Measurements from ENCODE around the gene SMAD3.
"Not testable (repeated sequence)": the region's sequence is repeated elsewhere in the genome, so short reads cannot be mapped to it uniquely, and the experiment has no call there.

Gene SMAD3

DNA sequence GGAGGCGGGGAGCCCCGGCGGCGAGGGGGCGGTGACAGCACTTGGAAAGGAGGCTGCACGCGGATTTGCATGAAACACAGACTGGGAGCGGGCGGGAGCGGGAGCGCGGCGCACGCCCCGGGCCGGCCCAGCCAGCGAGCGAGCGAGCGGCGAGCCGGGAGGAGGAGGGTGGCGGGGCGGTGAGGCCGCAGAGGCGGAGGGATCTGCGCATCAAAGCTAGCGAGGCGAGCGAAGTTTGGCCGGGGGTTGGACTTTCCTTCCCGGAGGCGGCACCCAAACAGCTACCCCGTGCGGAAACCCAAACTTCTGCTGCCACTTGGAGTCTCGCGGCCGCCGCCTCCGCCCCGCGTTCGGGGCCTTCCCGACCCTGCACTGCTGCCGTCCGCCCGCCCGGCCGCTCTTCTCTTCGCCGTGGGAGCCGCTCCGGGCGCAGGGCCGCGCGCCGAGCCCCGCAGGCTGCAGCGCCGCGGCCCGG, at the start of gene SMAD3:
TSS of gene SMAD3 (plus strand) at position 72 of the 475 bp plus-strand sequence. CDS start 553 bp downstream, outside the sequence.
- peak; percentile 97 for DNase-seq

DNA sequence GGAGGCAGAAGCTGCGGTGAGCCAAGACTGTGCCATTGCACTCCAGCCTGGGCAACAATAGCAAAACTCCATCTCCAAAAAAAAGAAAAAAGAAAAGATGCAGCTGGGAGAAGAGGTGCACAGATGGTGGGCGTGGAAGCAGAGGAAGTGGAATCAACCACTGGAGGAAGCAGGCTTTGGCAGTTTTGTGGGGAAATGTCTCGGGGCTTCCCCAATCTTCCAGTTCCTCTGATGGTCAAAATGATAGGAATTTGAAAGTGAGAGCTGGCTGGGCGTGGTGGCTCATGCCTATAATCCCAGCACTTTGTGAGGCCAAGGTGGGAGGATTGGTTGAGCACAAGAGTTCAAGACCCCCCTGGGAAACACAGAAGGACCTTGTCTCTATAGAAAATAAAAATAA, 48.1 kb upstream of the SMAD3 start:
- DNase-seq, result no peak

DNA sequence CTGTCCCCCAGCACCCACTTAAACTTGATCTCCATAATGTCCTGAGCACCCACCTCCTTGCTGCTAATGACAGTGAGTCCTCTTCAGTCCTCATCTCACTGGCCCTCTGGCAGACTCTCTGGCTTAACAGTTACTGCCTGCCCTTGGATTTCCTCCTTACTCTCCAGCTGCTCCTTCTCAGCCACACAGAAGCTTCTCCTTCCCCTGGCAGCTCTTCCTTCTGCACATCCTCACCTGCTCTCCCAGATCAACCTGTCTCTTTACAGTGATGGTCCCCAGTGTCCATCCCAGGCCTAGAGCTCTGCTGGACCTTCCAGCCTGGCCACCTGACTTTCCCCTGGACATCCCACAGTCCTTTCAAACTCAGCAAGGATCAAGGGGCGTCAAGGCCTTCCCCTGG, 47.4 kb upstream of the SMAD3 start:
- DNase-seq, result no peak

DNA sequence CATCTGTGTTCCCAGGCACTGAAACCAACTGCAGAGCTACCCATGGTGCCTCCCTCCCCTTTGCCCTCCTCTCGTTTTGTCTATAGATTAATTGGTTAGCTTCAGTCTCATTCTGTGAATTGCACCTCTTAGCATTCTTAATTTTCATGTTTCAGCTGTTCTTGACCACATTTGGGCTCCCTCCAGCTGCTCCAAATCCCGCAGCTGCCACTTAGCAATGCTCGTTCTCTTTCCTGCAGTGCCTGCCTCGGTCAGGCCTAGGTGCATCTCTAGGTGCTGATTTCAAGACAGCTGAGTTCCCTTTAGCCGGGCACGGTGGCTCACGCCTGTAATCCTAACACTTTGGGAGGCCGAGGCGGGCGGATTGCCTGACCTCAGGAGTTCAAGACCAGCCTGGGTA, 47.0 kb upstream of the SMAD3 start:
- DNase-seq, result no peak

DNA sequence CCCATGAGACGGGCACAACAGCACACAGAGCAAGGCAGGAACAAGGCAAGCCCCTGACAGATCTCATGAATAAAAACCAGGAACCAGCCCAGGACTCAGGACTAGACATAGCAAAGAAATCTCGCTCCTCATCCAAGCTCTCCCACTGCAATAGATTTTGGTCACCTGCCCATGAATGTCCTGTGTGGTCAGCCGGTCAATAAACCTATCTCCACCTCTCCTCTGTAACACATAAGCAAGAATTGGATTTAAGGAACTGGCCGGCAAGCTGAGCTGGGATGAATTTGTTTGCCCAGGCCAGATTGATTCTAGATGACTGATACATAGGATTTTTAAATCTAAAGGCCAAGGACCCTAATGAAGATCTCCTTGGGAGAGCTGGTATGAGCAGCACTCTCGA, 46.3 kb upstream of the SMAD3 start:
- DNase-seq, result no peak

DNA sequence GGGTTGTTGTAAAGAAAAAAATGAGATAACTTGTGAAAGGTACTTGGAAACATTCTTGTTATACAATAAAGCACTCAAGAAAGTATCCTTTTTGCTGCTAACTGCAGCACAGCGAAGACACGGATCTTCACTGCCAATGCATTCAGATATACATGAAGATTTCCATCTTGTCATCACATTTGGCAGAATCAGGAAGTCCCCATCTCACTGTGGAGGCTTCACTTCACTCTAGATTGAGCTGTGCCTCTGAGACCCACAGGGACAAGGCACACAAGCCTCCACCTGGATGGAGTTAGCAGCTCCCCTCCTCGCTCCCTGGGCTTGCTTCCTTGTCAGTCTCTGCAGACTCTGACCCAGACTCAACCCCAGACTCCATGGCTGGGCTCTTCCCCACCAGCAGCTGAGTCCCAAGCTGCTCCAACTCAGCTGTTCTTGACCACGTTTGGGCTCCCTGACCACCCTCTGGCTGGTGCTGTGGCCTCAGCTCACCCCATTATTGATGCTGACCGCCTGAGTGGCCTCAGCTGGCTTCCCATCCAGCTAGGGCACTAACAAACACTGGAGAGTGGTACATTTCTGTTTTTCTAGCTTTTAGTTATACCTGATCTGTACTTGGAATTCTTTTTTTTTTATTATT, 45.4 kb upstream of the SMAD3 start:
- DNase-seq, result no peak

DNA sequence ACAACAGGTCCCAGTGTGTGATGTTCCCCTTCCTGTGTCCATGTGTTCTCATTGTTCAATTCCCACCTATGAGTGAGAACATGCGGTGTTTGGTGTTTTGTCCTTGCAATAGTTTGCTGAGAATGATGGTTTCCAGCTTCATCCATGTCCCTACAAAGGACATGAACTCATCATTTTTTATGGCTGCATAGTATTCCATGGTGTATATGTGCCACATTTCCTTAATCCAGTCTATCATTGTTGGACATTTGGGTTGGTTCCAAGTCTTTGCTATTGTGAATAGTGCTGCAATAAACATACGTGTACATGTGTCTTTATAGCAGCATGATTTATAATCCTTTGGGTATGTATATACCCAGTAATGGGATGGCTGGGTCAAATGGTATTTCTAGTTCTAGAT, 44.7 kb upstream of the SMAD3 start:
- DNase-seq, result not testable (repeated sequence)

DNA sequence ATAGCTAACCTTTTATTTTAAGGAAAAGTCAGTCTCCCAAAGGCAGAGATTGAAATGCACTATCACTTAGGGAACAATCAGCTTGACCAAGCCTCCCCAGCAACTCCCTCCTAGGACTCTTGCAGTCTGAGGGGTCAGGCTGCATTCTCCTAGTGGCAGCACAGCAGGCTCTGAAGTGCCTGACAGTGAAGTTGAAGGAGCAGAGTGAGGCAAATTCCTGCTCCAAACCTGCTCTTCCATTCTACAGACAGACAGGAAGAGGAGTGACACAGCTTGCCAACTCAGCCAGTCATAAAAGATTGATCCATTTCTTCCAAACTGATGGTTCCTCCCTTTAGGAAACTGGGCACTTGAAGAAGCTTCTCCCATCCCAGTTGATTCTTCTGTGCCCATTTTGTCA, 43.9 kb upstream of the SMAD3 start:
- DNase-seq, result no peak

DNA sequence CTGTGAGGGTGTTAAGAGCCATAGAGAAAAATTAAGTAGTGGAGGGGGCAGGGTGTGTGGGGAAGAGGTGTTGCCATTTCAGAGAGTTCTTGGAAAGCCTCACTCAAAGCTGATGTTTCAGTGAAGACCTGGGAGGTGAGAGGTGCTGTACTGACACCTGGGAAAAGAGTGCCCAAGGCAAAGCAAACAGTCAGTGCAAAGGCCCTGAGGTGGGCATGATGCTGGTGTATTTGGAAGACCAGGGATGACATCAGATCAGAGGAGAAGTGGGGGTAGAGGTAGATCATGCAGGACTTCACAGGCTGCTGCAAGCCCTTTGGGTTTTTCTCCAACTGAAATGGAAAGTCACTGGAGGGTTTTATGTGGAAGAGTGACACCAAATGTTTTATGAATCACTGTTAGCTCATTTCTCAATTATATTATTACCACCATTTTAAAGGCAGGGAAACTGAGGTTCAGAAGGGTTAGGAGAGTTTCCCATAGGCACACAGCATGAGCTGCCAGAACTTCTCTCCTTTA, 42.8 kb upstream of the SMAD3 start:
- DNase-seq, result no peak

DNA sequence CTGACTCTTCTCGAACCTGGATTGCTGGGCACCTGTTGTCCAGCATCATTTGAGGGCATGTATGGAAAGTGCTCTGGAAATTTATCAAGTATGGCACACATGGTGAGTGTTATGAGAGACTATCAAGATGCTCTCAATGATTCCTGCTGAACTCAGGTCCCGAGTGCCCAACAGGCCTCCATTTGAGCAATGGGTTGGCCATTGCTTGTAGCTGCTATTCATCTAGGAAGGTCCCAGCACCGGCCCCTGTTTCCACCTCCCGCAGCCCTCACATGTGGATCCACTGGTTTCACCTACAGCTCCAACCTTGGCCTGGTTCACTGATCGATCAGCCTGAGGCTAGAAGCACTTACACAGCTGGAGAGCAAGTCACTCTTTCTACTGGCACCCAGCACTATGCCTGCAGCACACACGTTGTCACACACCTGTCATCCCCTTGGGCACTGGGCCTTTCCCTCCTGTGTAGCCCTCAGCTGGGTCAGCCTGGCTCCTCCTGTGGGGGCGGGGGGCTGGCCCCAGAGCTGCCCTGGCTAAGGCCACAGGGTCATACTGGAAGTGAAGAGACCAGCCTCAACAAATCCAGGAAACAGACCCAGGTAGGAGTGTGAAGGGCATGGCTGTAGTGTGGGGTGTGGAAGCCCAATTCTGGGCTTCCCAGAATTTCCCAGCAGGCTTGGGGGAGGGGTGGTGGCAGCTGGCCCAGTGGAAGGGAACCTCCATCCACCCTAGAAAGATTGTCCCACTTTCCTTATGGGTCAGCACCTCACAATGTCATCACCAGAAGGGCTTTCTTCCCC, 41.7 kb upstream of the SMAD3 start:
- DNase-seq, result no peak

DNA sequence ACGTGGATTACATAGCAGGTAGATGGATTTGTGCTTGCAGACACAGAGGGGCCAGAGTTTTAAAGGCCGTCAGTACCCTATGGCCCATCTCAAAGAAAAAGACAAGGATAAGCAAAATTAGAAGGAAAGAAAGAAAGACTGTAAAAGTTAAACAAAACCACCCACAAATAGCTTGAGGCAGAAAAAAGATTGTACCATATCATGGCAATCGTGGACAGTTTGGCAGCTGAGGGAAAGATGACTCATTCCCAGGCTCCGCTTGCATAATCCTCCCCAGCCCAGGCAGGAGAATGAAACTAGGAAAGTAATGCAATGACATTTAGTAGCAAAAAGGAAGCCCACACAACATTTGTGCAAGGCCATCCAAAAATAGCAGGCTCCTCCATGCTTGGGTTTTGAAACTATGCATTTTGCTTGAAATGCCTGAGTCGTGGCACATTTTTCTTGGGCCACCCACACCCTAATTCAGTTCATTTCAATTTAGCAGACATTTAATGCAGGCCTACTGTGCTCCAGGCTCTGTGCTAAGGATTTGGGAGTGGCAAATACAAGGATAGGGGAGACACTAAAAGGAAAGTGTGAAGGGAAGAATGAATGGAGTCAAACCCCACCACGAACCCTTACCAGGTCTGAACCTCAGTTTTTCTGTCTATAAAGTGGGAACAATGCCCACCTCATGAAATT, 40.9 kb upstream of the SMAD3 start:
- peak; percentile 86 for DNase-seq

DNA sequence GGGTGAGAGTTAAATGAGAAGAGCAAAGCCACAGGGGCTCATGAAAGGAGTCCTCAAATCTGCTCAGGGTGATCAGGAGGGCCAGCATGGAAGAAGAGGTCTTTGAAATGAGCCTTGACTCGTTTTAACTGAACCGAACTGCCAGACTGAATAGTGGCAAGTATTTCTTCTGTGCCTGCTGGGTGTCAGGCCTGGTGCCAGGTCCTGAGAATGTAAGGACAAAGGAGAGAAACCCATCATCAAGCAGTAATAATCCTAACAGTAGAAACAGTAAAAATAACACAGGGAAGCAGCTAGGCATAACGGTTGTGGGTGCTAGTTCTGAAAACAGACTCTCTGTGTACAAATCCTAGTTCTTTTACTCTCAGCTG, 40.4 kb upstream of the SMAD3 start:
- DNase-seq, result no peak

DNA sequence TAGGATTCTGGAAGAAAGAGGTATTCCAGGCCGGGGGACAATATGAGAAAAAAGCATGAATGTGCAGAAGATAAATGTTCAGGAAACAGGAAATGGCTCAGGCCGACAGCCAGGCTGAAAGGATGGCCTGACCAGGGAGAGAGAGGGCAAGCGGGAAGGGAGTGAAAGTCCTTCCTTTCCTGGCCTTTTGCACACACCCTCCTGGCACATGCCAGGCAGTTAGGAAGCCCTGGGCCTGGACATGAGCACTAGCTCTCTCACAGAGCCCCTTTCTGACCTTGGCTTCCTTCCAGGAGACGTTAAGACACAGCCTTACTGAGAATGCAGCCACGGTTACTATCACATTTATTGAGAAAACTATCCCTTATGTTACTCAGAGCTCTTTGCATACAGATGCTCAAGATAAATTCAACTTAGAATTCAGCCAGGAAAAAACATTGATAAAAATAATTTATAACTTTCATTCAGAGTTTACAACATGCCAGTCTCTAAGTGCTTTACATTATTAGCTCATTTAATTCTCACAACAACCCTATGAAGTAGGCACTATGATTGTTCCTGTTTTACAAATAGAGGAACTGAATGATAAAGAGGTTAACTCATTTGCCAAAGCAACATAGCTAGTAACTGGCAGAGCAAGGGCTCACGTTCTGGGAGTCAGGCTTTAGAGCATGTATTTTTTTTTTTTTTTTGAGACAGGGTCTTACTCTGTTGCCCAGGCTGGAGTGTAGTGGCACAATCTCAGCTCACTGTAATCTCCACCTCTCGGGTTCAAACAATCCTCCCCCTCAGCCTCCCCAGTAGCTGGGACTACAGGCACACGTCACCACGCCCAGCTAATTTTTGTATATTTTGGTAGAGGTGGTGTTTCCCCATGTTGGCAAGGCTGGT, 39.4 kb upstream of the SMAD3 start:
- DNase-seq, result peak; percentile 67

DNA sequence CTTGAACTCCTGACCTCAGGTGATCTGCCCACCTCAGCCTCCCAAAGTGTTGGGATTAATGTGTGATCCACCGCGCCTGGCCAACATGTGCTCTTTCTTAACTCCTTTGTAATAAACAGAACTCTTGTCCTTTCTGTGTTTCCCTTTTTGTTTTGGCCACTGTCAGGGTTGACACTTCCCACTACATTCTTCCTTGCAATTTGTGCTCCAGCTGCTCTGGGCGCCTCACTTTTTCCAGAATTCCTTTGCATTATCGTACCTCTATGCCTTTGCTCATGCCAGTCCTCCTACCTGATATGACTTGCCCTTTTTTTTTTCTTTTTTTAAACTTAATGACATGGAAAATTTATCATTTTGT, 38.8 kb upstream of the SMAD3 start:
- no peak for DNase-seq

DNA sequence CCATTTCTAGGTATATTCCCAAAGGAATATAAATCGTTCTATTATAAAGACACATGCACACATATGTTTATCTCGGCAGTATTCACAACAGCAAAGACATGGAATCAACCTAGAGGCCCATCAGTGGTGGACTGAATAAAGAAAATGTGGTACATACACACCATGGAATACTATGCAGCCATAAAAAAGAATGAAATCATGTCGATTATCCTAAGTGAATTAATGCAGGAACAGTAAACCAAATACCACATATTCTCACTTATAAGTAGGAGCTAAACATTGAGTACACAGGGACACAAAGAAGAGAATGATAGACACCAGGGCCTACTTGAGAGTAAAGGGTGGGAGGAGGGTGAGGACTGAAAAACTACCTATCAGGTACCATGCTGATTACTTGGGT, 37.0 kb upstream of the SMAD3 start:
- DNase-seq, result not testable (repeated sequence)

DNA sequence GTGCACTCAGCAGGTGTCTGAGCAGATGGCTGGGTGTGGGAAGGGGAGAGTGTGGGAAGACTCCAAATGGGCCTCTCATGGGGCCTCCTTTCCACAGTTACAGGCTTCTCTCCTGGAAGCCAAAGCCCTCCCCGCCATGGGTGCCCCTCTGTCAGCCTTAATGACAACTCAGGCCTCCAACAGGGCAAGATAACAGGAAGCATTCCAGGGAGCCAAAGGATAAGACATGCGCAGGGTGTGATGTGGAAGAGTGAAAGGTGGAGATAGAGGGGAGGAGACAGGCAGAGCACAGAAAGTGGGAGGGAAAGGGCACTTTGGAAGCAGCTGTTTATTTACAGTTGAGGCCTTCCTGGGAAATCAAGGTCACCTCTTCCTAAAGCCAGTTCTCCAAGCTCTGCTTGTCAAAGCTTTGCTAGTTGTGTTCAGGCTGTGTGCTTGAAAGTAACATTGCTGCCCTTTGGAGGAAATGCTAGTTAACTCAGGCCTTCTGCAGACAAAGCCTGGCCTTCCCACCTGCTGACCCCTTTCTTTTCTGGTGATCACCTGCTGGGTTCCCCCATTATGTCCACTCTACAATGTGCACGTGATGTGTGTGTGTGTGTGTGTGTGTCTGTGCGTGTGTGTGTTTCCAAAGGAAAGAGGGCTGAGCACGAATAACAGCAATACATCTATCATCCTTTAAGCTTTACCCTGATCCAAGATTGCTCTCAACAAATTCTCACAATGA, 35.2 kb upstream of the SMAD3 start:
- DNase-seq, result no peak

DNA sequence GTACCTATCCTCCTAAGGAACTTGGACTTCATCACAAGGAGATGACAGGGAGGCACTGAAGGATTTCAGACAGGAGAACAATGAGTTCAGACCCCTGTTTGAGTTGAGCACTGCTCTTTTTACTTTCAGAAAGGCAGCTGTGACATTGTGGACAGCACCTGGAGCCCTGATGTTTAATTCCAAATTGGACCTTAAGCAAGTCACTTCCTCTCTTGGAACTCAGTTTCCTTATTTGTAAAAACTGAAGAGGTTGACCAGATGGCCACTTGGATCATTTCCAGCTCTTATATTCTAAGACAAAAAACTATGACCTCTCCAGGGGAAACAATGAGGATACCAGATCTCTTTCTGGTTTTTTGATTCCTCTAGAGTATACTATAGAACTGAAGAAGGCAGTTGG, 34.1 kb upstream of the SMAD3 start:
- DNase-seq, result no peak

DNA sequence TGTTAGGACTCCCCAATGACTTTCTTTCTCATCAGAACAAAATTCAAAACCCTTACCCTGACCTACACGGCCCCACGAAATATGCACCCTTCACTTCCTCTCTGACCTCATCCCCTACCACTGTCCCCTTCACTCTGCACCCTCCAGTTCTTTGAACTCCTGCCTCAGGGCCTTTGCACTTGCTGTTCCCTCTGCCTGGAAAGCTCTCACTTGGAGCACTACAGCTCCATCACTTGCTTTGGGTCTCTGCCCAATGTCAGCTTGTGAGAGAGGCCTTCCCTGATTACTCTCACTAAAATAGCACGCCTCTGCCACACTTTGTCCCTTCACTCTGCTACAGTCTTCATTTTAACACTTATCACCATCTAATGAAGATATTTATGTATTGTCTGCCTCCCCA, 32.8 kb upstream of the SMAD3 start:
- DNase-seq, result no peak

DNA sequence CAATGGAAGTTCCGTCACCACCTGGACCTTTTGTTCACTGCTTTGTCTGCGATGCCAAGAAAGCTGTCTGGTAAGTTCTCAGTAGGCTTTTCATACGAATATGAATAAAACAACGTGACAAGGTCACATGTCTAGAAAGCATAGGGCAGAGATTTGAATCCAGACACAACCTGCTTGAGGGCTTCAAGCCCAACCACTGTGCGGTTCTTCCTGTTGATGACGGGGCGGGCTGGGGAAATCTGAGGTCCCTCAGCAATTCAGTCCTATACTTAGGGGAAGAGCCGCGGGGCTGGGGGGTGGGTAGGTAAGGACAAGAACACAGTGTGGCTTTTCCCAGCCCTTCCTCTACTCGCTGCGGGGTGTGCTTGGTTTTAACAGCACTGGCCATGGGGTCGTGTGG, 32.4 kb upstream of the SMAD3 start:
- DNase-seq, result no peak

DNA sequence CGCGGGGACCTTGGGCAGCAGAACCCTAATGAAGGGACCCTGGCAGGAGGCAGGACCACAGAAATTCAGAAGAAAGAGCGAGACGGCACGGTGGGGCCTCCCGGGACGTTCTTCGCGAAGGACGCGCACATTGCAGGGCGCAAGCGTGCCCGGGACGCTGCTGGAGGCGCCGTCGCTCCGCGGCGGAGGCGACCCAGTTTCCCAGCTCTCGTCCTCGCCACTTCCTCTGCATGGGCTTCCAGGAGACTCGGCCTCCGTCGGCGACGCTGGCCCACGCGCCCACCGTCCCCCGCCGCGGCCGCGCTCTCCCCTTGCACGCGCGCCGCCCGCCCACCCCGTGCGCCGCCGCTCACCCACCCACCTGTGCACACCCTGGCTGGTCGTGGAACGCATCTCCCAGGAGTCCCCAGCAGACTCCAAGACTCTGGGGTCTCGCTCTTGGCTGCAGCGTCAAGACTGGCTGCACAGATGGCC, 31.8 kb upstream of the SMAD3 start:
- DNase-seq, result no peak

DNA sequence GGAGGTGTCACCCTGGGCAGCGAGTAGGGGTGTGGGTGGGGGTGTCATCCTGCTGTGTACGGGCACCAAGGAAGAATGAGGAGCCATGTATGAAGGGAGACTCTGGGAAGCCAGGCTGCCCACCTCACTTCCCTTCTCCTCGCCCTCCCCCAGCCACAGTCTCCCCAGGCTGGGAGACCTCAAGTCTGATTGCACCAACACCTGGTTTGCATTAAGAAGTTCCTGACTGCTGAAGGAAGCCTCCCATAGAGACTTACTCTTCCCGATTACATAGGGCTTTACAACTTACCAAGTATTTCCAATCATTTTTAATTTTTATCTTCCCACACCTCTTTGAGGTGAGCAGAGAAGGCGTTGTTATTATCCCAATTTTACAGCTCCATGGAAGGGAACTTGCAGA, 29.5 kb upstream of the SMAD3 start:
- DNase-seq, result no peak

Measured in right hindlimb (tissue), 1 donor.